Keratinocyte (primary cell): Measurements from ENCODE around the gene TMEM151B.

ENCODE experiments used
- CTCF ChIP-seq, 3 experiments: IDR thresholded peaks in 1 of 3; conservative IDR thresholded peaks in 1 of 3; optimal IDR thresholded peaks in 1 of 3; 2 replicates in 2 of 3; 3 replicates in 1 of 3; pipeline versions ENCODE3 to v1.5.1; 2011; ENCODE audit warnings: low read length in 3 of 3, mild to moderate bottlenecking in 3 of 3, moderate library complexity in 2 of 3, control low read depth in 1 of 3, inconsistent platforms in 1 of 3; ENCODE audit not compliant: insufficient read depth in 2 of 3; ENCODE audit errors: extremely low read depth in 1 of 3
- EZH2 ChIP-seq: IDR thresholded peaks from one replicate; pipeline ENCODE4 v1.6.1; 2012; ENCODE audit warnings: inconsistent platforms, mild to moderate bottlenecking, low read length, moderate library complexity

GRCh38 chr6:44228433-44228832 lies 41.8 kb upstream of the TMEM151B start:
- TF ChIP-seq CTCF (optimal IDR thresholded peaks at IDR 0.05 in 1 of 3, IDR thresholded peaks at IDR 0.05 in 1 of 3, conservative IDR thresholded peaks at IDR 0.05 in 1 of 3; ENCODE audit: extremely low read depth in 1 of 3, insufficient read depth in 2 of 3, low read length in 3 of 3), result no peak
- TF ChIP-seq EZH2, result no peak
